Activated CD4-positive, alpha-beta T cell treated with anti-CD3 and anti-CD28 coated beads for 1 hour (primary cell): Measurements from ENCODE around the gene LINS1.
A peak's percentile ranks its signal among the peaks of the same experiment; 100 is the strongest.
"Not testable (repeated sequence)": the region's sequence is repeated elsewhere in the genome, so short reads cannot be mapped to it uniquely, and the experiment has no call there.

Experiments
- DNase-seq: peaks from one replicate; pipeline ENCODE4 v3.0.0-alpha.2; 2020

Gene LINS1

DNA sequence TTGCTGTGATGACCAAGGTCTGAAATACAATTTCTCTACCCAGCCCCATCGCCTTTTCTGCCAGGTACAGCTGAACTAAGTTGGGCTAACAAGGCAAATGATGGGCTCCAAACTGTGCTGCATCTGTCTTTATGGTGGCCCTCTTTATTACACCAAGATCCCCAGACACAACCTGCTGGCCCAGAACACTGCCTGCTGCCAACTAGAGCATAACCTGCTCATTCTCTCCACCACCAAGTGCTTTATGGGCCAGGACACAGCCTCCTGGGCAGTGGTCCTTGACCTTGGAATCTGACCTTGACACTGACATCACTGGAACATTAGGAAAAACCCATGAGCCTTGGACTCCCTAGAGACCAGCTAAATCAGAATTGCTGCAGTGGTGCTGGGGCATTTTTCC is 3.3 kb downstream of the LINS1 start:
- DNase-seq: no peak

- DNase-seq: no peak
Measured at GRCh38 chr15:100597862-100598261, 4.1 kb downstream of the LINS1 start.

DNA sequence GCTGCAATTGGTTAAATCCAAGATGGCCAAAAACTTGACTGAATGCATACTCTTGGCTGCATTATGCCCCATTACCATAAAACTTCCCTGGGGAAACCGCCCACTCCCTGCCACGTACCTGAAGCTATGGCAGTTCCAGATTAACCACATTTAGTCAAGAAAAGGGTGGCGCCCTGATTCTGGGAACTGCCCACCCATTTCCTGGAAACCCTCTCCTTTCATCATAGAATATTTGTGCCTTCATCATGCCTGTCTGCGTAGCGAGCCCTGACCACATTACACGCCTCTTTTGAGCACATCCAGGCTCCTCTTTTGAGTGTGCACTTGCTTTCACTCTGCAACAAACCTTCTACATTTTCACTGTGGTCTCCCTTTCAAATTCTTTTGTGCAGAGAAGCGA is 5.2 kb downstream of the LINS1 start:
- DNase-seq: peak; percentile 86

- no peak for DNase-seq
Measured at GRCh38 chr15:100595964-100596363, 6.0 kb downstream of the LINS1 start.

GRCh38 chr15:100593431-100593830 is 8.6 kb downstream of the LINS1 start:
- no peak for DNase-seq

DNA sequence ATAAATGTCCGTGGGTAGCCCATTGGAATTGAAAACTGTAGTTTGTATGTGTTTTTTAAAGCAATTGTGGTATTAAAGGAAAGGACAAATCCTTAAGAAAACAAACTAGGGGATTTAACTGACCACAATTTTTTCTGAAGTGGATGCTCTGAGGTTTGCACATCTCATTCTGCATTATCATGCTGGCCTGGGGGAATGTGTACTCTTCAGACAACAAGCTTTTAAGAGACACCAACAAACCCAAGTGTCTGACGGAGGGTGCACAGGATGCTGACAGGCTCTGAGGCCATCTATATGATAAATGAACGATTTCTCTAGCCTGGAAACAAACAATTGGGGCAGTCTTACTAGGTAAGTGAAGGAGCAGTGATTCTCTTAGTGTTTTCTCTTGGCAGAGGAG is 9.1 kb downstream of the LINS1 start:
- DNase-seq: no peak

- DNase-seq: no peak
Measured at GRCh38 chr15:100591835-100592234, 10.1 kb downstream of the LINS1 start.

DNA sequence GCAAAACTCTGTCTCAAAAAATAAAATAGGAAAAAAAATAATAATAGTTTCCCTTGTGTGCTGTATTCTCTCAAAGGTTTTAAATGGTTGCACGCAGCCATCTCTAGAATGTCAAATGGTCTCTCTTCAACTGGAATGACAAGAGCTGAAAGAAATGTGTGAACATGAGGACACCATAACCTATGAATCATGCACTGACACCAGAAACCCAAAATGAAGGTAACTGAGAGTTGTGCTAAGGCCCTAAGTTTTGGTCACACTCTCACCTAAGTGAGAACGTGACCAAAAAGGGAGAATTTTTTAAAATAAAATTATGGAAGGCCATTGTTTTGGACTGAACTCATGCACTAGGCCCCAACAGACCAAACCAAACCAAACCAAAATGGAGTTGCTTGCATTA is 10.8 kb downstream of the LINS1 start:
- not testable (repeated sequence) for DNase-seq

GRCh38 chr15:100588638-100589242 is 13.2 kb downstream of the LINS1 start:
- DNase-seq: no peak

GRCh38 chr15:100580414-100580813 is 21.6 kb downstream of the LINS1 start:
- no peak for DNase-seq

DNA sequence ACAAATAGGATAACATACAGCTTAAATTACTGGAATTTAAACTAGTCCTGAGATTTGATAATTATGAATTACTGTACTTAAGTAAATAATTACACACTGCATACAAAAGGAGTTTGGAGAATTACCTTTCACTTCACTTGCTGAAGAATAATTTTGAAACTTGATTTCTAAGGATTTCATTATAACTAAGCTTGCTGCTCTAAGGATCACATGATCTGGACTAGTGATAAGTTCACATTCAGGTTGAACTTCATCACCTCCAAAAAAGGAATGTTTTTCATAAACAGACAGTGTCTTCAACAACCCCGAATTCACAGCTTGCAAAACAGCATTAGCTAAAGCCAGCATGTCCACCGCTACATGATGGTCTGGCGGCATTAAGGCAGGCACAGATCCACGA is 28.5 kb downstream of the LINS1 start:
- no peak for DNase-seq

GRCh38 chr15:100572362-100572983 is 29.5 kb downstream of the LINS1 start:
- no peak for DNase-seq

DNA sequence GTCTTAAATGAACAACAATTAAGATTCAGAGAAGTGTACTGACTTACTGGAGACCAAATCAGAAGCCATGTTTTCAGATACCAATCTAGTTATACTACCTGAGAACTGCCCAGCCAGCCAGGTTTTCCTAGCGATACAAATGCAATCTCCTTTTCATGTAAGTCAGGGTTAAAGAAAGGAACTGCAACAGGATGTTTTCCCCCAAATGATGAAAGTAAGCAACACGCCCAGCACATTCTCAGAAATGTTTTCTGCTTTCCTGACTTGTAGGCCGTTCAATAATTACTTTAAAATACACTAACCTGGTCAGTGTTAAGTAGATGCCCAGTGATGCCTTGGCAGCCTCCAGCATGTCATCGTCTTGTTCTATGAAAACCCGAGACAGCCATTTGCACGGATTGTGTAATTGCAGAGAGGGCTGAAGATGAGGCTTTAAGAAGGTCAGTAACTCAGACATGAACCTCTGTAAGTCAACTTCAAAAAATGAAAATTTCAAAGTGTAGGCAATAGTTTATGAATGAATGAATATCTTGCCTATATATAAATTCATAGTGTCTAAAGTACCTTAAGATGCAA is 30.3 kb downstream of the LINS1 start:
- DNase-seq: no peak

DNA sequence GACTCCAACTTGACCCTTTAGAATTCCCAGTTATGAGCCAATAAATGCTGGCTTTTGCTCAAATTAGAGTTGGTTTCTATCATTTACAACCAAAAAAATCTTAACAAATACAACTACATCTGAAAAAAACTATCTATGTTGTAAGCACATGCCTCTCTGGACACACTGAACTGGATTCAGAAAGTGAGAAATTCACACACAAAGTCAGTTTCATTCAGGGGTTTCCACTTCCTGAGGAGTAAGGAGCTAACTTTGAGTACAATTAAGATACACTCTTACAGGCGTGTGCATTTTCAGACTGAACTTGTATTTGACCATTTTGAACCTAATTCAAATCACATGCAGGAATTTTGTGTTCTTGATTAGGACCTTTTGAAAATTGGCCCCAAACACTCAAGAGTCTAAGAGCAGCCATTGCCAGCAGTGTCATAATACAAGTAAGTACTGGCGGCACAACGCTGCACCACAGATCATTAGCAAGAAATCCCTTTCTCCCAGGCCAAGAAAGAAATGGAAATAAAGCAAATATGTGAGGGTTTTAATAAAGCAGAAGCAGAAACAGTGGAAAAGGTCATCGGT is 31.2 kb downstream of the LINS1 start:
- no peak for DNase-seq

DNA sequence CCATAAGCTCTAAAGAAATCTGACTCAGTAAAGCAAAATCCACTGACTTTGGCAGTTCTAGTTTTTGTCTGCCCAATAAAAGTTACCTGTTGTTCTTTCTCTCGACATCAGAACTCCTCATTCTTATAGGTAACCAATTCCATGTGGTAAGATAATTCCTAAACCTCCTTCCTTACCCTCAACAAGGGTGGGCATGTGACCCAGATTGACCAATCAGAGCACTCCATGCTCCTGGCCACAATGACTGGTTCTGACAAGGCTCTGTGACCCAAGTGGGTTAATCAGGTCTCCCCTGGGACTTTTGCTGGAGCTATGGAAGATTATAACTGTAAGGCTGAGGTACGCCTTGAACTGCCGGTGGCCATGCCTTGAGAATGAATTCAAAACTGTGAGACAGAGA is 31.7 kb downstream of the LINS1 start:
- no peak for DNase-seq

DNA sequence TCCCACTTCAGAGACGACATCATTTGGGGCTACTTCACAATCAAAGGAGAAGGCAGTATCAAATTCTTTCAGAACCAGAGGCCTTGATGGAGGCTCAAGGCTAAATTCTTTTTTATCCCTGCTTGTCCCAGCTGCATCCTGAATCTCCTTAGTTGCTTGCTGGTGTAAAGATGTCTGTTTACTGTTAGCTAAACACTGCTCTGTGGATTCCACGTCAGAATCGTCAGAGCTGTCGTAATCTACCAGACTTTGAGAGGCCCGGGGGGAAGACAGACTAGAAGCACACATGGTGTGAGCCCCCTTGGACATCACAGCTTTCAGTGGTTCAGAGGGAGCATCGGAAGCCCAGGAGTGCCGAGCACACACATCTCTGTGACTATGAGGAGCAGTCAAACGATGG is 32.6 kb downstream of the LINS1 start:
- no peak for DNase-seq

- DNase-seq: no peak
Measured at GRCh38 chr15:100566850-100567628, 34.9 kb downstream of the LINS1 start.

DNA sequence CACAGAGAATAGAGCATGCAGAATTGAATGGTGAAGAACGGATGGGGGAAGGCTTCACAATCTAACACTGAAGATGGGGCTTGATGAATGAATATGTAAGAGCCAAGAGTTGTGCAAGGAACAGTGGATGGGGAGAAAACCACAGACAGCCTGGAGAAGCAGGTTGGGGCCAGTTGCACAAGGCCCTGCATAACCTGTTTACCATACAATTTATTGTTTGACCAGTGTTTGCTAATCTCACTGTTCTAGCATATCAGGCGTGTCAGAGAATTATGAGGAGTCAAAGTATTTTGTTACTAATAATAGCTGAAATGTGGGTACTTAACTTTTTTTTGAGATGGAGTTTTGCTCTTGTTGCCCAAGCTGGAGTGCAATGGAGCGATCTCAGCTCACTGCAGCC is 36.4 kb downstream of the LINS1 start:
- no peak for DNase-seq

DNA sequence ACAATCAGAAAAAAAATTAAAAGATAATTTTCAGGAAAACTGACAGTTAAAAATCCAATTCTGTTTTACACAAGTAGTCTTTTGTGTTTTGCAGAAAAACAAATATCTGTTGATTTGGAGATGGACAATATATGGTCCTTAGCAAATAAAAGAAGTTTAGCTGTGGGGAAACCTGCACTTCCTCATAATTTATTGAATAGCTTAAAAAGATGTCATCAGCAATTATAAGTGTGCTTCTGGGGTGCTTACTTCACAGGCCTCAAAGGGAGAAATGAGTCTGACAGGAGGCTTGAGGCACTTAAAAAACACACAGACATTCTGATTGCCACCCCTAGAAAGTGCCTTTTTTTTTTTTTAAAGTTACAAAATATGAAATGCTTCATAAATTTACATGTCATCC is 41.7 kb downstream of the LINS1 start:
- no peak for DNase-seq

DNA sequence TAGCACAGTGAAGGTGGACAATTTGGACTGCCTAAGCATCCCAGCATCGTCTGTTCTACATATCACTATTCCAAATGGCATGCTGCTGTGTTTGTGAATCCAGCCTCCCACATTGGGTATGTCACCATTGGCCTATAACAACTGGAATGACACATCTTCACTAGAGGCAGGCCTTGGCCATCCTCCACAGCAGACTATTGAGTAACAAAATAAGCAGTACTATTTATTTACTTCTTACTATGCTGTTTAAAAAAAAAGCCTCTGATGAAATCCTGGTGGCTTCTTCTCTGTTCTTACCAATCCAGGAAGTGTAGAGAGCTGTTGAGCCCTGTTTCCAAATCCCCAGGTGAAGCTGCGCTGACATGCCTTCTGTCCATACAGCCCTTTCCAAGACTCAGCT is 42.7 kb downstream of the LINS1 start:
- no peak for DNase-seq

DNA sequence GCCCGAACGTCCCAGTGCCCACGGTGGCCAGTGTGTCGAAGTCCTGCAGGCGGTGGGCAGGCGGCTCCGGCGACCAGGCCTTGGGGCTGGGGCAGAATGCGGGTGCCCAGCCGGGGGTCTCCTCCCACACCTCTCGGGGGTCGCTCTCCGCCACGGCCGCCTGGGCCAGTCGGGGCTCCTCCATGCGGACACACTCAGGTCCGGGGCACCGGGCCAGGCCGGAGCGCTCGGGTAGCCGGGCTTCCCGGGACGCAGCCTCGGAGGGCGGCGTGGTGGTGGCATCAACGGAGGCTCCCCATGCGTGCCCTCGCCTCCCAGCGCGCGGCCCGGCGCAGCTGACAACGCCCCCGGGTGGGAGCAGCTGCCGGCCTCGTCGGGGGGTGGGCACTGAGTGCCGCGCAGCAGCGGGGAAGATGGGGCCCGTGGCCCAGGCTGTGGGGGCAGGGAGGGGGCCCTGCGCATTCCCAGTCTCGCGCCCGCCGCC is 43.2 kb downstream of the LINS1 start:
- no peak for DNase-seq

DNA sequence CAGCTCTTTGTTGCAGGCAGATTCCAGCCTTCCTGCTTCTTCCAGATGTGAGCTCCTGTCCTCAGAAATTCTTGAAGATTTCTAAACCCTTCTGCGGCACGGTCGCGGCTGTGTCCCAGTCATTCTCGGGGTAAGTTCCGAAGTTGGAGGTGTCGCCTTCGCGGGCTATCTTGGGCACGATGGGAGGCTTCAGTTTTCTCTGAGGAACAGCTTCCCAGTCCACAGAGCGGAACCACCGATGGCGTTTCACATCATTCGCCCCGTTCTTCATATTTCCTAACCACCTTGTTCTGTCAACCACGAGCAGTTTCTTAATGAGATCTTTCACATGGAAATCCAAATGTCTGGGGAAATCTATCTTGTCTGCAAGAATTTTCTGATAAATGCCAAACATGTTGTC is 48.5 kb downstream of the LINS1 start:
- DNase-seq: no peak

DNA sequence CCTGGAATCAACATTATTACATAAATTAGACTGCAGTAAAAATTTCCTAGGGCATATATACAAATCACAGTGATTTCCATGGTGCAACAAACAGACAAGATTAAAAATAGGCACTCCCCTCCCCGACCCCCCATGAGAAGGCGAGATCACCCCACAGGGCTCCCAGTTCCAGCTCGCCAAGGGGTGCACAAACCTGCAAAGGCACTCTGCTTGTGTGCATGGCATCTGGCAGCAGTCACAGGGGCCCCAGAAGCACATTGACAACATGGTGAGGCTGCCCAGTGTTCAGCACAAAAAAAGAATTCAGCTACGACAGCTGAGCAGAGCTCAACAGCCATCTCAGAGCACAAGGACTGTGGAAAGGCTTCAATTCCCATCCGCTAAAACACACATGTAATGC is 54.0 kb downstream of the LINS1 start:
- no peak for DNase-seq

DNA sequence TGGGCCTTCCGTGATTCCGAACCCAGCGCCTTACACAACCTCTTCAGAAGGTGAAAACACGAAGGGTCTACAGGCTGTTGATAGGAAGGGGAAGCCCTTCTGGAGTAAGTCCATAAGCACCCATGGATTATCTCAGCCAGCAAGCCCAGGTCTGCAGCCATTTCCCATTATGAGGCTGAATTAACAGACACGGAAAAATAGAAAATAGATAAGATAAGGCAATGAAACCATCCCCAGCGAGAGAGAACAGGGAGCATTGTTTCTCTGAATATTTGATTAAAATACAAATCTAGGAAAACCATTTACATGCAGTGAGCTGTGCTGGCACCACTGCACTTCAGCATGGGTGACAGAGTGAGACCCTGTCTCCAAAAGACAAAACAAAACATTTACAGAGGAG is 57.0 kb downstream of the LINS1 start:
- DNase-seq: no peak
